NCI-H2196 treated with DMSO at 0.1 percent for 48 hours (cell line): Measurements from ENCODE around the gene ADAMTS2.

ENCODE experiments used
- DNase-seq: peaks from one replicate; lab custom pipeline; 2025; ENCODE audit not compliant: unreplicated experiment; lab: John Stamatoyannopoulos, UW

ADAMTS2 gene

DNA sequence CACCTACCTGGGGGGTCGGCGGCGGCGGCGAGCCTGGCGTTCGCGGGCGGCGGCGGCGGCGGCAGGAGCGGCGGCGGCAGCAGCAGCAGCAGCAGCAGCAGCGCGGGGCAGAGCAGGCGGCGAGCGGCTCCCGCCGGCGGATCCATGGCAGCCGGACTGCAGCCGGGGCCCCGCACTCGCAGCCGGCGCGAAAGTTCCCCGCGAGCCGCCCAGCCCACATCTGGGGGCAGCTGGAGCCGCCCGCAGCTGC lies 153 bp downstream of the ADAMTS2 start:
- no peak for DNase-seq

DNA sequence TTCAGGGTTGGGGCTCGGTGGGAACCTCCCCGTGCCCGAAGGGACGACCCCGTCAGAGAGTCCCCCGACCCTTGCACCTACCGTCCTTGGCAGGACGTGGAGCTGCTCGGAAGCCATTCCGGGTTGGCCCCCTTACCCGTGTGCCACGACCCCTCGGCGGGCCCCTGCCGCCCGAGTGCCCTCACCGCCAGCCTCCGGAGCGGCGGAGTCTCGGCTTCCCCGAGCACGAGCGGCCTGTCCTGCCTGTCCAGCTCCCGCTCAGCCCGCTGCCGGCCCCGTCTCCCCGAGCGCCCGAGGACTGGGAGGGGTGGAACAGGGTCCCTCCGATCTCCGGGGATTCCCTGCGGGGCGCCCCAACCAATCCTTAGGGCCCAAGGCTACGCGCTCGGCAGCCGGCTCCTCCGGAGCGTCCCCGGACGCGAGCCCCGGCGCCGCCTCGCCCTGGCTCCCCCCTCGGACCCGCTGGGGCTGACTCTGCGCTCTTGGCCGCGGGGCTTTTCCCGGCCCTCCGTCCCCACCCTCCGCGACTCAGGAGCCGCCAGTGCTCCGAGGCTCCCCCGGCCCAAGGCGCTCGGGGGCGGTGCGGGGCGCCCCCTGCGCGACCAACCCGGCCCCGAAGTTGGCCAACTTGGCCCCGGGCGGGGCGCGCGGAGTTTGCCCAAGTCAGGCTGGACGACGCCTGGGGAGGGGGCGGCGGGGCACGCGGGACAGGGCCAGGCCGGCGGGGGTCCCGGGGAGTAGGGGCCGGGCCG lies 654 bp downstream of the ADAMTS2 start:
- DNase-seq, result no peak

DNA sequence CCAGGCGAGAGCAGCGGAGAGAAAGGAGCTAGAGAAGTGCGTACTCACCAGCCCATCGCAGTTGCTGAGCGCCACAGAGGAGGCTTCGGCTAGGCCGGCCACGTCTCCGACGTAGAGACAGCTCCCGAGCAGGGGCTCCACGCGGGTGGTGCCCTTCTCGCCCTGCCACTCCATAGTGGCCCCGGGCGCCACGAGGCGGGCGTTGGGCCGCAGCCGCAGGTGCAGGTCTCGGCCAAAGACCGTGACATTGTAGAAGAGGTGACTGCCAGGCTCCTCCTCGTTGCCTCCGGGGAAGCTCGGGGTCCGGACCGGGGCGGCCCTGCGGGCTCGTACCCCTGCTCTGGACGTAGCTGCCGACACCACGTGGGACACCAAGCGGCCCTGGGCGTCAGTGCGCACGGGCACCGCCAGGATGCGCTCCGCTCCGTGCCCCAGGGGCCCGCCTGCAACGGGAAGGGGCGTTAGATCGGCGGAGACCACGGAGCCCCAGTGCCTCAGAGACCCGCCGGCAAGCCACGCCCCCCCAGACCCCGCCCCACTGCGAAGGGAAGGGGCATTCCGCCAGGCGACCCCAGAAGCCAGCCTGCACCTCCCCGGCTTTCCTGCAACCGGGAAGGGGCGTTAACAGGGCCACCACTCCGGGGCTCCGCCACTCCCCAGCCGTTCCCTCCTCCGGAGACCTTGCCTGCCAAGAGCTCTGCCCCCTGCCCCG lies 1.4 kb downstream of the ADAMTS2 start:
- DNase-seq, result no peak

DNA sequence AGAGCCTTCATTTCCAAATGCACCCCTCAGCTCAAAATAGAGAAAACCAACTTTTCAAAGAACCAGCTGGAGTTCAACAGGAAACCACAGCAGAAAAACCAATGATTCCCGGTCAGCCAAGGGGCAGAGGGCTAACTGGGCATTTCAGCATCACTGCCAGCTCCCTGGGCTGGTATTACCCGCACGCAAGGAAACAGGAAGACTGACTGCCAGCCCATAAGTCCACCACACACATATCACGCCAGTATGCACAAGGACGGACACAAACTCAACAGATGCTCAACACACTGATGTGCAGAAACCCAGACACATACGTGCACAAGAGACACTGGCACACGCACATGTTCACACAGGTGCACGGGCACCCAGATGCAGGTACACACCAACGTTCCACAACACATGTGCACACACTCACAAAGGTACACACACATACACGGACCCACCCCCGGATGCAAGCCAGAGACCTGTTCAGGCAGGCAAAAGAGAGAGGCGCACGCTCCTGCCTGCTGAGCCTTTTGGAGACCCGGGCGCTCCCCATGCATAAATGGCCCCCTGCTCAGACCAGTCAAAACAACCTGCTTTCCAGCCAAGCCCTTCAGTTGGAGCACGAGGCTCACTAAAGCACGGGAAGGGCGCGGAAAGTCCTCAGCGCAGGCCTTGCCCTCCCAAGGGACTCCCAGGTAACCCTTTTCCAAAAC lies 2.1 kb downstream of the ADAMTS2 start:
- DNase-seq, result no peak

DNA sequence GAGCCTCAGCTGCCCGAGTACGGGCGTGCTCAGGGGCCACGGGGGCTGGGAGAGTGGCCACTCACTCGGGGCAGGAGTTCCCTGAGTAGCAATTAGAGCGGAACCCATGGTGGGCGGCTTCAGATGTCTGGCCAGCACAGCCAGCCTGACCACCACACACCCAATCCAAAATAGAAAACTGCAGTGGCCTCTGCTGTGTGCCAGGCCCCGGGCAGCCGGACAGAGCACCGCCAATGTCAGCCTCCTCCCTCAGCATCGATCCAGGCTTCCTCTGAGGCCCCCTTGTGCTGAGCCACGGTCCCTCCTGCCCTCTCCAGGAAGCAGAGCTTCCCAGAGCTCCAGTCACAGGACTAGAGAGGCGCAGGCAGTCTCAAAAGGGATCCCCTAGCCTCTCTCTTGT lies 2.7 kb downstream of the ADAMTS2 start:
- DNase-seq, result no peak

DNA sequence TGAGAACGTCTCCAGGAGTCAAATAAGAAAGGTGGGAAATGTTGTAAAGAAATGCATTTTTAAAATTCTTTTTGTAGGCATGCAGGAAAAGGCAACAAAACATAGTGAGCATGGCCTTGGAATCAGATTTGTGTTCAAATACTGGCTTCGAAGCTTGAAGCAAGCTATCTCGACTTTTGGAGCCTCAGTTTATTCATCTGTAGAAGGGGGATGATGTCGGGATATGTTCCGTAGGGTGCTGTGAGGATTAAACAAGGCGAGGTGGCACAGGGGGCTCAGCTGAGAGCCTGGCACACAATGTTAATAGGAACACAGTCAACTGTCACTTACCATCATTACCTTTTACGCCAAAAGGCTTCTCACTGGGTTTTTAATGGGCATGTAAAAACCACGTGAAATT lies 4.8 kb downstream of the ADAMTS2 start:
- no peak for DNase-seq

DNA sequence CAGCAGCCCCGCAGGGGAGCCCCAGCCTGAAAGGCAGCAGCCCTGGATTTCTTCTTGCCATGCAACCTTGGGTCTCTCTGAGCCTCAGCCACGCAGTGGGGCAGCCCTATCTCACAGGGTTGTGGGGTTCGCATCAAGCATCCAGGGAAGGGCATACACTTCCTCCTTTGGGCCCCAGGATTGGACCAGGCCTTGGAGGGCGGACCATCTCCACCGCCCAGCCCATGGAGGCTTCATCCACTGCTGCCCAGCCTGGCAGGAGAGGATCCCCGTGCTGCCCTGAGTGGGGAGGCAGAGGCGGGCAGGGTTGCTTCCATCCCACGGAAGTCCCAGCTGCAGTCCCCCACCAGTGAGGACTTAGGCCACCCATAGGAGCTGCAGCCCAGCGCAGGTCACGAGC lies 5.3 kb downstream of the ADAMTS2 start:
- no peak for DNase-seq

DNA sequence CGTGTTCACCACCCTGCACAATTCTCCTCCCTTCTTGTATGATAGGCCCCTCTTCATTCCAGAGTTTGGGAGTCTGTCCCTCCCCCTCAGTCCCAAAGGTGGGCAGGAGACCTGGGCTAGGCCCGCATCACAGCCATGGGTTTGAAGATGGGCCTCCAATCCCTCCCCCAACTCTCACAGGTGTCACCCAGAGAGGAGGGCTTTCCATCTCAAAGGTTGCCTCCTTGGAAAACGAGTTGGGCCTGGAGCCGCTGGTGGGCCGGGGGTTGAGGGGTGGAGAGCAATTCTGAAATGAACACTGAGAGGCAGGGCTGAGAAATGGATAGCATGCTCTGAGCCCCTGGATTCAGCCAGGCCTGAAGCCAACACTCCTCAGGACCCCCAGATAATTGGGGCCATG lies 6.2 kb downstream of the ADAMTS2 start:
- no peak for DNase-seq

DNA sequence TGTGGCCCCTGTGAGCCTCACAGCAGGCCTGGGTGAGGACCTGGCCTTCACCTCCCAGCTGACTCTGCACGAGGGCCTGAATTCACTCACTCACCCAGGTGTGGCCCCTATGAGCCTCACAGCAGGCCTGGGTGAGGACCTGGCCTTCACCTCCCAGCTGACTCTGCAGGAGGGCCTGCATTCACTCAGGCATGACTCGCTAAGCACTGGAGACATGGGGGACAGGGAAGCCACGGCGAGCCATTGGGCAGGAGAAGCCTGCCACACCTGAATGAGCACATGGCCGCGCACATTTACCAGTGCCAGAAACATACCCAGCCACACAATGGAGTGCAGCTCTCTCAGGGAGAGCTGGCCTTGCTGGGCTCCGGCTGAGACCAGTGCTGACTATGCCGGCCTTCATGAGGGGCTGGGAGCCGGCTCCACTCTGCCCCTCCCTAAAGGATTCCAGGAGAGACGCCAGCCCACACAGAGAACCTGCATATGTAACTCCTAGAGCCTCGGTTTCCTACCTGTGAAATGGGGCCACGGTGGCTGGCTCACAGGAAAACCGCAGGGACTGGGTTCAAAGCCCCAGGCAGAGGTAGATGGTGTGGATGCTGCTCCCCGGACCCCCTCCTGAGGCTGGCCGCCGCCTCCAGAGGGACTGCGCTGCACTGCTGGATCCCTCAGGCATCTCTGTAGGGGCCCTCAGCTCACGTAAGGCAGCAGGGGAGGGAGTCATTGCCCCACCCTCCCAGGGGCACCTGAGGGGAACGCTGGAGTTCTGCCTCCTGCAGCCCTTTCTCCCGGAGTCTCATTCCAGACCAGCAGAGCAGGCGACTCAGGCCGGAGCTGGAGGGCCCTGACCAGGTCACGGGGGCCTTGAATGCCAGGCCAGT lies 7.2 kb downstream of the ADAMTS2 start:
- DNase-seq, result no peak

DNA sequence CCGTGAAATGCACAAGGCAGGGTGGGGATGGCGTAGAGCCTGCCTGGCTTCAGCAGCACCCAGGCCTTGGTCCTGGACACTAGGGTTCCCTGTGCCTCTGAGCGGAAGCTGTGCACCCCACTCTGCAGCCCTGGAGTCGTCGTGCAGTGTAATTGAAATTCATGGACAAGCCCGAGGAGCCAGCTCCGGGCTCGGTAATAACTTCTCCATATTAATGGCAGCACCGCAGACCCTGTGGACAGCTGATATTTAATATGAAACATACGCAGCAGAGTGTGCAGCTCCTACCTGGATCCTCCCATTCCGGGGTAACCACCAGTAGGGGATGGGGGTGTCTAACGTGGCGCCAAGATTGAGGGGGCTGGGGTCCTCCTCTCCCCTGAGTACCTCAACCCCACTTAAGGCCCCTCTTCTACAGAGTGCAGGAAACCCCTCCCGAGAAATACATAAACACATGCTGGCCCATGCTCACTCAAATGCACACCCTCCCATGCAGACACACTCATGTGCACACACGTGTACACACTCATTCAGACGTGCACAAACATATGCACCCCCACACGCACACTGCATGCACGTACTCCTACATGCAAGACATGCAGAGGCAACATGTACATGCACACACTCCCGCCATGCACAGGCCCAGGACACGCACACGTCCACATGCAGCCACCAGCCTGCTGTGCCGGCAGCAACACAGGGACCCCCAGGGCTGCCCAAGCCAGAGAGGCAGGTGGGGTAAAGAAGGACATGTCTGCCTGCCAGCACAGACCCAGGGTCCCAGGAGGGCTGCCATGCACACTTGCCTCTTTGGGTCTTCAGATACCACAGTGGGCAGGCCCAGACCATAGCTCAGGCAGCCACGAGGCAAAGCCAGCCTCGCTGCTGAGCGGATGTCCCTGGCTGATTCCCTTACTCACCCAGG lies 8.1 kb downstream of the ADAMTS2 start:
- DNase-seq, result no peak

DNA sequence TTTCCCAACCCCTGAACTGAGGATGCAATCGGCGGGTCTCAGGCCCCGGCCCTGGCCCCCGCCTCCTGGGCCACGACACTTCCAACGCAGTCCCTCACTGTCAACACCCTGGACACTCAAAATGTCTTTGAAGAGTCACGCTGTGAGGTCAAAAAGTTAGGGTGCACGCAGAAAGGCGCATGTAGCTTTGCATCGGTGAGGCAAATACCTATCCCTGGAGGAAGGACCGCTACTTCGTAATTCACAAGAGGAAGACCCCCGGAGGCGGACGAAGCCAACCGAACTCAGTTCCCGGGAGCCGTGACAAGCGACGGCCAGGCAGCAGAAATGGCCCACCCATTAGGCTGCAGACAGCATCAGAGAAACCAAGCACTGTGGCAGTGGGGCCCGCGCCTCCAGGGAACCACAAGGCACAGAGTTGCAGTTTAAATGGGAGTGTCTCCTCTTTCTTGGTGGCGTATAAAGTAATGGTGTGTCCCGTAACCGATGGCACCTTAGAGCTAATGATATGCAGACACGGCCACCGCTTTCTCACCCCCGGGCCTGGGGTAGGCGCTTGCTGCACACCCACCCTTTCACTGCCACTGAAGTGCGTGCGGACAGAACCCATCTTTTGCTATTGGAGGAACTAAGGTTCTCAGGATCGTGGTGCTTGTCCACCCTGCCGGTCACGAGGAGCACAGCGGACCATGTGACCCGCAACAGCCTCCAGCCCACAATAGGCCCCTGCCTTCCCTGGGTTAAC lies 9.0 kb downstream of the ADAMTS2 start:
- DNase-seq, result no peak

DNA sequence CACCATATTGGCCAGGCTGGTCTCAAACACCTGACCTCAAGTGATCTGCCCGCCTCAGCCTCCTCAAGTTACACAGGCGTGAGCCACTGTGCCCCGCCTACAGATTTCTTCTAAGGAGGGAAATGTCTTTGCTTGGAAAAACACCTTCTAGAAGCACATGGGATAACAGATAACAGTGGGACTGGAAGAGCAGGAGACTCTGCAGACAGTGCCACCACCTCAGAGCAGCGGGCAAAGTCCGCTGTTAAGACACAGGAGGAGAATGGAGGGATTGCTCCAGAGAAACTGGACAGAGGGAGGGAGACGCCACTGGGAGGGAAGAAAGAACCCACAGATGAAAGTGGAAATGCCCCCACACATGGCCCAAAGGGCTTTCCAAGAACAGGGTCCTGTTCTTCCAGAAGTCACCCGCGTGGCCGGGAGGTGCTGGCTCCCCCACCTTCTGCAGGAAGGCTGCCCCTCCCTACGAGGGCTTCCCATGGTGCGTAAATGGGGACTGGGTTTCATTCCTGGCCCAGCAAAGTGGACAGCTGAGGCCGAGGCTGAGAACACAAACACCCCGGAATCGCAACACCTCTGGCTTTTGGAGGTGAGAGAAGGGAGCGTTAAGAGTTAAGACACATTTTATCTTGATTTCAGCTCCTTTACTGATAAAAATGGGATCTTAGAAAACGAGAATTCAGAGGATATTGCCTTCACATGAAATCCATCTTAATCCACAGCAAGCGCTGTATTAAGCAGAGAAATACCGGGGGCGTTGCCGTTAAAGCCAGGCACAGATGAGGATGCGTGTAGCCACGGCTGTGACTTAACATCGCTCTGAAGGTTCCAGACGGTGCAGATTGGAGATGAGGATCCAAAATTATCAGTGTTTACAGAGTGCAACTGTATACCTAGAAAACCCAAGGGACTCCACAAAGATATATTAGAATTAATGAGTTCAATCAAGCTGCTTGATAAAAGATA lies 11.2 kb downstream of the ADAMTS2 start:
- DNase-seq, result no peak

DNA sequence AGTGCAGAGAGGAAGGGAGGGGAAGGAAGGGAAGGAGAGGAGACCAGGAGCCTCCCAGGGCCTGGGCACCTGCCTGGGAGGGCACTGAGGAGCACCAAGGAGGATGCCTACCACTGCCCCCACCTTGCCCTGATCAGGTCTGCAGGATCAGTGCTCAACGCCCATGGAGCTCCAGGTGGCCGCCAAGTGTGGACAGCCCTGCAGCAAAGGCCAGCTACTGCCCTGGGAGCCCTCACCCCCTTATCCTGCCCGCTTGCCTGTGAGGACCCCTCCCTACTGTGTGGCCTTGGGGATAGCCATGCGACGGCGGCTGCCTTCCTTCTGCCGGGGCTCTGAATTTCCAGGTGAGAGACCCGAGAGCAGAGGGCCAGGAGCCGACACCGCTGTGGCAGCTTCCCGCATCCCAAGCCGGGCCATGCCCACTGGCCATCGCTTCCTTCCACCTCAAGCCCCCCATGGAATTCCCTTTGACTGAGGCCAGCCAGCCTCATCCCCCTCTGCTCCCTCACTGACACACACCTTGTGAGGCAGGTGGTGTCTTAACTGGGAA lies 12.4 kb downstream of the ADAMTS2 start:
- no peak for DNase-seq

DNA sequence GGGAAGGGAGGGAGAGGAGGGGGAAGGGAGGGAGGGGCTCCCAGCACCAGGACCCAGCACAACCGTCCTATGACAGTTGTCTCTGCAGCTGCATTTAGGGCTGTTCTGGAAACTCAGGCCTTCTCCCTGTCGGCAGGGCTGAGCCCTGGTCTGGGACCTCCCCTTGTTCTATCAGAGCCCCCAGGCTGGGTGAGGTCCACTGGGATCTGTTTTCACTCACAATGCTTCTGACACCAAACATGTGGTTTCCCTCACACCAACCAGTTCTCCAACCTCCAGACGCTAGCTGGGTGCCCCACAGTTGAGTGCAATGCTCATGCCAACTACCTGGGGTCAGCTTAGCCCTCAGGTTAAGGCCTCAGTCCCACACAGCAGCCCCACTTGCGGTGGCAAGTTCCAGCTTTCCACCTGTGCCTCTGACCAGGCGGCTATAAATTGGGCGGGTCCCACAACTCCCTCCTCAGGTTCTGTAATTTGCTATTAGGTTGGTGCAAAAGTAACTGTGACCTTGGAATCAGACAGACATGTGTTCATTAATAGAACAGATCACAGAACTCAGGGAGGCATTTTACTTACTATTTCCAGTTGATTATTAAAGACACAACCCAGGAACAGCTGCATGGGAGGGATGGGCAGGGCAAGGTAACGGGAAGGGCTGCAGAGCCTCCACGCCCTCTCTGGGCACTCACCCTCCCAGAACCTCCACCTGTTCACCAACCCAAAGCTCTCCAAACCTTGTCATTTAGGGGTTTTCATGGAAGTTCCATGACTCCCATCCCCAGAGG lies 13.5 kb downstream of the ADAMTS2 start:
- DNase-seq, result no peak

DNA sequence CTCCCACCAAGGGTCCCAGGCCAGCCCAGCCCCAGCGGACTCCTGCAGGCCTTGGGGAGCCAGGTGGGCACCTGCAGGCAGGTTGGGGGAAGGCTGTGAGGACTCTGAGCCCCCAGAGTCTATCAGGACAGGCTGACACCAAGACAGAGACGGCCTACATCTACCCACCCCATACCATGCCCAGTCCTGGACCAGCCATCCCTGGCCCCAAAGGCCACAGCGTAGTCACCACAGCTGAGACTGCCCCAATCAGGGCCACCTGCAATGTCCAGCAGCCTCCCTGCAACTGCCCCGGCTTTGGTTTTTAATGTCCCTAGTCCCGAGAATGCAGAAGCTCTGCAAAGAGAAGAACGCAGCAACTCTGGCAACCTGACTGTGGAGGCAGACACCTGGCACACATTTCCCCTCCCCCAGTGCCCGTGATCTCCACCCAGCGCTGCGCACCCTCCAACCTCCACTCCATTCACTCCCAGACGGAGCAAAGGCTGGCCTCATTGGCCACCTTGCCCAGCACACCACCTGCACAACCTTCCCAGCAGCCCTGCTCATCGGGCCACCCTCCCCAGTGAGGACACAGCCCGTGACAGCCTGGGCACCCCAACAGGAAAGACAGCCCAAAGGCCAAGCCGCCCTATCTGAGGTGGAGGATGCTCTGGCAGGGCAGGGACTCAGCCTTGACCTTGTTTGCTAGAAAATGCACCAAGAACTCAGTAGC lies 14.9 kb downstream of the ADAMTS2 start:
- DNase-seq, result no peak

DNA sequence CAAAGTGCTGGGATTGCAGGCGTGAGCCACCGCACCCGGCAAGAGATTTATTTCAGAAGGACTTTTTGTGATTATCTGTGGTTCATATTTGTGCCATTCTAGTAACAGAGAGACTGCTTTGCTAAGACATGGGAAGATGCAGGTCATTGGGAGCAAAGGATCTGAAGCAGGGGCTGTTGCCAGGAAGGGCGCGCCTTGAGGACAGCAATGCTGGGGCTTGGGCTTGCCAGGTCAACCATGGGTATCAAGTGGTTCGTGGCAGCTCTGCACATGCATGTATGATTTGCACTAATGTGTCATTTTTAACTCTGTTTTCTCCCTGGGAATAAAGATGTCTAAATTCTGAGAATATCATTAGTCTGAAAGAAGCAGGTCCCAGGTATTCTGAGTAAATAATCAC lies 17.0 kb downstream of the ADAMTS2 start:
- DNase-seq, result no peak
